Mucosa of descending colon (tissue), 3 donors: ENCODE measurements around the gene ACAD11. TPM values are rescaled to one million over a fixed set of nuclear protein-coding genes. Genes with fewer than 3 reads are reported as not detected.

Source experiments
- ATAC-seq: fragments of 200-7000 bp; cut with Tn5 transposase; one replicate; pipeline ENCODE4 v1.9.1; 2020; ENCODE audit warnings: mild to moderate bottlenecking, moderate library complexity
- DNase-seq, 3 donors: peaks; one replicate each; pipeline ENCODE4 v3.0.0-alpha.2; 2020
- H3K36me3 ChIP-seq: fragments of 200-600 bp; one replicate; pipeline ENCODE4 v1.8.0; 2021; ENCODE audit warnings: low read depth, mild to moderate bottlenecking
- H3K4me1 ChIP-seq: fragments of 200-600 bp; one replicate; pipeline ENCODE4 v1.8.0; 2021; ENCODE audit warnings: low read depth, mild to moderate bottlenecking
- H3K4me3 ChIP-seq: fragments of 200-600 bp; one replicate; pipeline ENCODE4 v1.8.0; 2021; ENCODE audit warnings: mild to moderate bottlenecking
- H3K9me3 ChIP-seq: fragments of 200-600 bp; one replicate; pipeline ENCODE4 v1.8.0; 2021; ENCODE audit warnings: mild to moderate bottlenecking
- CTCF ChIP-seq: fragments of 200-600 bp; IDR thresholded peaks from one replicate; pipeline ENCODE4 v1.8.0; 2022; ENCODE audit warnings: antibody characterized with exemption, mild to moderate bottlenecking
- intact Hi-C, 2 donors: fragments of 100-400 bp; cut with DNase I in 1 of 2; cut with micrococcal nuclease in 1 of 2; formaldehyde crosslinking; loops; one replicate each; pipeline versions ENCODE4 v1.11.0 to v1.11.1; 2022; cut with DNase I, micrococcal nuclease
- total RNA-seq, 3 donors: library from RNA; stranded (reverse); fragmentation: NEBNext Ultra II Directional in 2 of 3; extraction: Animal tissue kit (Norgen Biotek cat#: 25700) in 2 of 3; gene quantifications; one replicate each; pipeline versions ENCODE4 v1.2.1 to v1.2.4, GENCODE V29; 2021 to 2023
- donor health status: DM: no; HTN: no; CAD: no; lungs with moderate emphysema.
- donor health status: DM: no; HTN: no; CAD: no.
- donor health status: DM: no; HTN: yes; CAD: no.

Gene ACAD11
- total RNA-seq, 3 donors from 2014 or later: 7.2 to 19.8 (median 7.4) TPM

GRCh38 chr3:132626955-132627354 is 32.7 kb downstream of the ACAD11 start:
- Histone ChIP-seq H3K36me3 (no peaks in the 10 kb centered on the region), H3K4me3 (no peak overlapping the region), H3K4me1 (no peaks in the 10 kb centered on the region), H3K9me3 (no peaks in the 10 kb centered on the region)
- no peak for TF ChIP-seq CTCF
- ATAC-seq (no peak), DNase-seq (peak in 1 of 3 donors; percentile 21)
- intact Hi-C loops: no loop called here

GRCh38 chr3:132625613-132626012 is 34.0 kb downstream of the ACAD11 start:
- intact Hi-C loops: no loop called here
- no peak for TF ChIP-seq CTCF
- Histone ChIP-seq H3K9me3 (no peaks in the 10 kb centered on the region), H3K4me1 (no peaks in the 10 kb centered on the region), H3K4me3 (no peak overlapping the region), H3K36me3 (no peaks in the 10 kb centered on the region)
- no peak for ATAC-seq
- no peak for DNase-seq

GRCh38 chr3:132624790-132625189 is 34.8 kb downstream of the ACAD11 start:
- H3K9me3 ChIP-seq: no peaks in the 10 kb centered on the region
- no peaks in the 10 kb centered on the region for H3K4me1 ChIP-seq
- H3K4me3 ChIP-seq: no peak overlapping the region
- intact Hi-C loops: no loop called here
- no peak for ATAC-seq
- no peak for TF ChIP-seq CTCF
- DNase-seq: peak in 1 of 3 donors; percentile 14
- no peaks in the 10 kb centered on the region for H3K36me3 ChIP-seq

- DNase-seq (no peak), ATAC-seq (no peak)
- Histone ChIP-seq H3K36me3 (no peaks in the 10 kb centered on the region), H3K9me3 (no peaks in the 10 kb centered on the region), H3K4me1 (no peaks in the 10 kb centered on the region), H3K4me3 (no peak overlapping the region)
- TF ChIP-seq CTCF: no peak
- intact Hi-C loops: no loop called here
These were observed 36.0 kb downstream of the ACAD11 start for GRCh38 chr3:132623646-132624045.

GRCh38 chr3:132622761-132623160 is 36.8 kb downstream of the ACAD11 start:
- TF ChIP-seq CTCF: no peak
- intact Hi-C loops: no loop called here
- H3K36me3 ChIP-seq: no peaks in the 10 kb centered on the region
- DNase-seq (no peak), ATAC-seq (no peak)
- no peak overlapping the region for H3K4me3 ChIP-seq
- no peaks in the 10 kb centered on the region for H3K4me1 ChIP-seq
- H3K9me3 ChIP-seq: no peaks in the 10 kb centered on the region

GRCh38 chr3:132622148-132622547 is 37.5 kb downstream of the ACAD11 start:
- ATAC-seq: no peak
- TF ChIP-seq CTCF: no peak
- Histone ChIP-seq H3K9me3 (no peaks in the 10 kb centered on the region), H3K4me3 (no peak overlapping the region), H3K4me1 (no peaks in the 10 kb centered on the region), H3K36me3 (no peaks in the 10 kb centered on the region)
- no peak for DNase-seq
- intact Hi-C loops: no loop called here
